IPS-18c (cell line): ENCODE results near the gene PRH1.

Experiments
- H3K4me3 ChIP-seq: 2 replicates; pipeline ENCODE4 v1.7.0; 2013; ENCODE audit warnings: low read depth, mild to moderate bottlenecking, low read length, moderate library complexity; ENCODE audit not compliant: insufficient read depth
- H3K9me3 ChIP-seq: one replicate; pipeline ENCODE4 v1.6.1; 2013; ENCODE audit warnings: mild to moderate bottlenecking, low read length, moderate library complexity; ENCODE audit not compliant: control insufficient read depth, insufficient read depth

The PRH1 gene

DNA sequence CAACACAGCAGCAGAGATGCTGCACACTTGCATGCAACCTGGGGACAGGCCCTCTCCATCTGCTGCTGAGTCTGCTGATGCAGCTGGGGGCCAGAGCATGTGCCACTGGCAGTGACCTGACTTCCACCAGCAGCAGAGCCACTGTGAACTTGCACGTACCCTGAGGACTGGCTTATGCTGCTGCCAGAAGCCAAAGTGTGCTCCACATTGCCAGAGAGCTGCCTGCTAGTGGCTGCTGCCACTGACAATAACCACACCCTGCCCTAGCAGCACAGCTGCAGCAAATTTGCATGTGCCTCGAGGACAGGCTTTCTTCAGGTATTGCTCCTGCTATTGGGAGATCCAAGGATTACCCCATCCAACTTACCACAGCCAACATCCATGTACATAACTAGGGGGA, 30.3 kb downstream of the PRH1 start:
- Histone ChIP-seq H3K9me3 (peaks cover 10% of the 10 kb centered on the region), H3K4me3 (no peak overlapping the region)

GRCh38 chr12:10851243-10851858, 32.7 kb downstream of the PRH1 start:
- Histone ChIP-seq H3K9me3 (peaks cover 9% of the 10 kb centered on the region), H3K4me3 (no peak overlapping the region)

GRCh38 chr12:10849425-10849878, 34.6 kb downstream of the PRH1 start, which contains the start of gene PRR4:
PRR4 (minus strand) TSS chr12:10849475; CDS start chr12:10849437, 38 bp downstream.
- Histone ChIP-seq H3K4me3 (no peak within 1 kb of the TSS), H3K9me3 (no peaks in the 10 kb centered on the region)

- Histone ChIP-seq H3K4me3 (no peak overlapping the region), H3K9me3 (no peaks in the 10 kb centered on the region)
Observed at GRCh38 chr12:10847744-10848143, 36.3 kb downstream of the PRH1 start.

- no peaks in the 10 kb centered on the region for H3K9me3 ChIP-seq
Observed at GRCh38 chr12:10842862-10843261, 41.2 kb downstream of the PRH1 start.

GRCh38 chr12:10838461-10838860, 45.6 kb downstream of the PRH1 start:
- no peaks in the 10 kb centered on the region for H3K9me3 ChIP-seq

More at GRCh38 chr12:10842862-10843261, 41.2 kb downstream of the PRH1 start:
- no peak overlapping the region for H3K4me3 ChIP-seq

More at GRCh38 chr12:10838461-10838860, 45.6 kb downstream of the PRH1 start:
- no peak overlapping the region for H3K4me3 ChIP-seq
